ENCODE results near the gene COCH. TPM values are rescaled to one million over a fixed set of nuclear protein-coding genes. Genes with fewer than 3 reads are reported as not detected.

The COCH gene
- total RNA-seq, 1 experiment from 2014 or later, result 6.7 TPM

- no peaks in the 10 kb centered on the region for H3K27me3 ChIP-seq (ENCODE audit: insufficient read depth, low read length)
- H3K36me3 ChIP-seq (ENCODE audit: control insufficient read depth in 1 of 2, insufficient read depth in 2 of 2, low read length in 2 of 2), result peaks cover 7 to 12% of the 10 kb centered on the region in 2 experiments; a peak in 3 of 4 replicates
- no peak overlapping the region for H3K27ac ChIP-seq (ENCODE audit: low read depth, low read length)
- ChIA-PET POLR2A (interaction anchor here (0.6 kb wide), 1 partner anchor 8 kb away, joined by 3 read pairs; no protein-coding TSS in a partner anchor), RAD21 (ENCODE audit: low non-redundant PET in 1 of 2, low total read pairs in 2 of 2, uncharacterized antibody in 2 of 2, unreplicated experiment in 2 of 2) (no interaction called here), CTCF (no interaction called here)
- TF ChIP-seq TCF7L2 (IDR thresholded peaks at IDR 0.05; ENCODE audit: borderline replicate concordance, extremely low read depth, insufficient read depth, insufficient read length) (no peak), SP1 (IDR thresholded peaks at IDR 0.05; ENCODE audit: low read depth) (no peak), CEBPB (IDR thresholded peaks at IDR 0.05; ENCODE audit: low read depth) (no peak), ZNF274 (IDR thresholded peaks at IDR 0.05; ENCODE audit: low read depth, low read length) (no peak), JUND (IDR thresholded peaks at IDR 0.05) (no peak), SRF (IDR thresholded peaks at IDR 0.05; ENCODE audit: low read depth) (no peak), ZFX (IDR thresholded peaks at IDR 0.05) (no peak), EZH2 (IDR thresholded peaks at IDR 0.05) (no peak), FOSL1 (IDR thresholded peaks at IDR 0.05; ENCODE audit: low read depth) (no peak), CBX3 (IDR thresholded peaks at IDR 0.05; ENCODE audit: low read depth) (no peak)
- TF ChIP-seq, protein P1, sequence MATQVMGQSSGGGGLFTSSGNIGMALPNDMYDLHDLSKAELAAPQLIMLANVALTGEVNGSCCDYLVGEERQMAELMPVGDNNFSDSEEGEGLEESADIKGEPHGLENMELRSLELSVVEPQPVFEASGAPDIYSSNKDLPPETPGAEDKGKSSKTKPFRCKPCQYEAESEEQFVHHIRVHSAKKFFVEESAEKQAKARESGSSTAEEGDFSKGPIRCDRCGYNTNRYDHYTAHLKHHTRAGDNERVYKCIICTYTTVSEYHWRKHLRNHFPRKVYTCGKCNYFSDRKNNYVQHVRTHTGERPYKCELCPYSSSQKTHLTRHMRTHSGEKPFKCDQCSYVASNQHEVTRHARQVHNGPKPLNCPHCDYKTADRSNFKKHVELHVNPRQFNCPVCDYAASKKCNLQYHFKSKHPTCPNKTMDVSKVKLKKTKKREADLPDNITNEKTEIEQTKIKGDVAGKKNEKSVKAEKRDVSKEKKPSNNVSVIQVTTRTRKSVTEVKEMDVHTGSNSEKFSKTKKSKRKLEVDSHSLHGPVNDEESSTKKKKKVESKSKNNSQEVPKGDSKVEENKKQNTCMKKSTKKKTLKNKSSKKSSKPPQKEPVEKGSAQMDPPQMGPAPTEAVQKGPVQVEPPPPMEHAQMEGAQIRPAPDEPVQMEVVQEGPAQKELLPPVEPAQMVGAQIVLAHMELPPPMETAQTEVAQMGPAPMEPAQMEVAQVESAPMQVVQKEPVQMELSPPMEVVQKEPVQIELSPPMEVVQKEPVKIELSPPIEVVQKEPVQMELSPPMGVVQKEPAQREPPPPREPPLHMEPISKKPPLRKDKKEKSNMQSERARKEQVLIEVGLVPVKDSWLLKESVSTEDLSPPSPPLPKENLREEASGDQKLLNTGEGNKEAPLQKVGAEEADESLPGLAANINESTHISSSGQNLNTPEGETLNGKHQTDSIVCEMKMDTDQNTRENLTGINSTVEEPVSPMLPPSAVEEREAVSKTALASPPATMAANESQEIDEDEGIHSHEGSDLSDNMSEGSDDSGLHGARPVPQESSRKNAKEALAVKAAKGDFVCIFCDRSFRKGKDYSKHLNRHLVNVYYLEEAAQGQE (IDR thresholded peaks at IDR 0.05; ENCODE audit: low read depth), result no peak
- TF ChIP-seq, protein P2, sequence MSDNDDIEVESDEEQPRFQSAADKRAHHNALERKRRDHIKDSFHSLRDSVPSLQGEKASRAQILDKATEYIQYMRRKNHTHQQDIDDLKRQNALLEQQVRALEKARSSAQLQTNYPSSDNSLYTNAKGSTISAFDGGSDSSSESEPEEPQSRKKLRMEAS (IDR thresholded peaks at IDR 0.05), result no peak
- TF ChIP-seq, protein P3, sequence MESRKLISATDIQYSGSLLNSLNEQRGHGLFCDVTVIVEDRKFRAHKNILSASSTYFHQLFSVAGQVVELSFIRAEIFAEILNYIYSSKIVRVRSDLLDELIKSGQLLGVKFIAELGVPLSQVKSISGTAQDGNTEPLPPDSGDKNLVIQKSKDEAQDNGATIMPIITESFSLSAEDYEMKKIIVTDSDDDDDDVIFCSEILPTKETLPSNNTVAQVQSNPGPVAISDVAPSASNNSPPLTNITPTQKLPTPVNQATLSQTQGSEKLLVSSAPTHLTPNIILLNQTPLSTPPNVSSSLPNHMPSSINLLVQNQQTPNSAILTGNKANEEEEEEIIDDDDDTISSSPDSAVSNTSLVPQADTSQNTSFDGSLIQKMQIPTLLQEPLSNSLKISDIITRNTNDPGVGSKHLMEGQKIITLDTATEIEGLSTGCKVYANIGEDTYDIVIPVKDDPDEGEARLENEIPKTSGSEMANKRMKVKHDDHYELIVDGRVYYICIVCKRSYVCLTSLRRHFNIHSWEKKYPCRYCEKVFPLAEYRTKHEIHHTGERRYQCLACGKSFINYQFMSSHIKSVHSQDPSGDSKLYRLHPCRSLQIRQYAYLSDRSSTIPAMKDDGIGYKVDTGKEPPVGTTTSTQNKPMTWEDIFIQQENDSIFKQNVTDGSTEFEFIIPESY (IDR thresholded peaks at IDR 0.05; ENCODE audit: extremely low read depth, insufficient replicate concordance, low read length), result no peak
- H4K20me1 ChIP-seq (ENCODE audit: insufficient read depth), result peaks cover 13% of the 10 kb centered on the region
- H3K9me3 ChIP-seq (ENCODE audit: control insufficient read depth in 1 of 2, insufficient read depth in 1 of 2, low read depth in 1 of 2, low read length in 2 of 2), result no peaks in the 10 kb centered on the region
- no peak overlapping the region for H3K4me2 ChIP-seq (ENCODE audit: low read length)
- ATAC-seq (no peak), DNase-seq (ENCODE audit: low read depth, low spot score) (no peak)
- no TSS peak for BruUV-seq (replicated peaks)
- H3K4me3 ChIP-seq (replicated peaks in 1 of 2; ENCODE audit: low read depth in 1 of 2, low read length in 2 of 2), result no peak overlapping the region
- no peaks in the 10 kb centered on the region for H3K9me2 ChIP-seq (ENCODE audit: insufficient read depth)
- intact Hi-C loops (cut with micrococcal nuclease), result no loop called here
- peaks cover 24% of the 10 kb centered on the region for H3K79me2 ChIP-seq (ENCODE audit: insufficient read depth, low read length)
- H2AFZ ChIP-seq (ENCODE audit: low read depth, low read length, poor library complexity, severe bottlenecking), result no peak overlapping the region
- no peak overlapping the region for H3K9ac ChIP-seq (ENCODE audit: low read length)
- H3K4me1 ChIP-seq (ENCODE audit: control insufficient read depth in 1 of 2, insufficient read depth in 2 of 2, low read length in 2 of 2), result no peaks in the 10 kb centered on the region
Measured at GRCh38 chr14:30915596-30915995, 41.2 kb downstream of the COCH start.

Data from HCT116 (cell line).